SW 1271 (cell line): Measurements from ENCODE around the gene LRWD1.
"Not testable (repeated sequence)": the region's sequence is repeated elsewhere in the genome, so short reads cannot be mapped to it uniquely, and the experiment has no call there.

Source experiments
- DNase-seq, 2 experiments: peaks; one replicate each; lab custom pipeline; 2025; lab: John Stamatoyannopoulos, UW

Gene LRWD1

GRCh38 chr7:102468478-102469350 lies 3.9 kb downstream of the LRWD1 start:
- DNase-seq, result no peak

DNA sequence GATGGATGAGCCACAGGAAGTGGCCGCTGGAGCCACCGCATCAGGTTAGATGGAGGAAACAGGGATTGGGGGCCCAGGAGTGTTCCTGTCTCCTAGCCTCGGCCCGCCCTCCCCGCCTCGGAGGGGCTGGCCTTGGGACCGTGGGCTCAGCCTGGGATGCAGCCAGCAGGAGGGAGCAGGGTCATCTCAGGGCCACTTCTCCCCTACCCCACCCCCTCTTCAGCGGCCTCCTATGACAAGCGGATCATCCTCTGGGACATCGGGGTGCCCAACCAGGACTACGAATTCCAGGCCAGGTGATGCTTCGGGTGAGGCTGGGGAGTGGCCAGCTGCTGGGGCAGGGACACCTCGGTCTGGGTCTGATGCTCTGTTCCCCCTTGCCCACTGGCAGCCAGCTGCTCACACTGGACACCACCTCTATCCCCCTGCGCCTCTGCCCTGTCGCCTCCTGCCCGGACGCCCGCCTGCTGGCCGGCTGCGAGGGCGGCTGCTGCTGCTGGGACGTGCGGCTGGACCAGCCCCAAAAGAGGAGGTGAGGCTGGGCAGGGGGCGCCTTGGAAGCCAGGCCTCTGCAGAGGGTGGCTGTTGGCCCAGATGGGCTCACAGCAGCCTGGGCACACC lies 4.7 kb downstream of the LRWD1 start:
- DNase-seq, result no peak

- DNase-seq, result no peak
Observed at GRCh38 chr7:102469972-102470825, 5.4 kb downstream of the LRWD1 start.

DNA sequence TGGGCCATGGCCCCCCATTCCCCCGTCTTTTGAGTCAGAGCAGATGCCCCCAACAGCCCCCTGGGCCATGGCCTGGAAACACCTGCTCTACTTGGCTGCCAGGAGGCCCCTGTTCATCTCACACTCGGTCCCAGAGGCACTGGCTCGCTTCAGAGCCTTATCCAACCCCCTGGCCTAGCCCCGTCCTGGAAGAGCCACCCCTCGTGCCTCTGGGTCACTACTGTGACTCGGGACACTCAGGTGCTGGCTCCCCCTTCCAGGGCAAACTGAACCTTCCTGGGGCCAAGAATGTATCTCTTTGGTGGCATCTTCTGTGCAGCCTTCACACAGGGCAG lies 7.0 kb downstream of the LRWD1 start:
- DNase-seq, result no peak

DNA sequence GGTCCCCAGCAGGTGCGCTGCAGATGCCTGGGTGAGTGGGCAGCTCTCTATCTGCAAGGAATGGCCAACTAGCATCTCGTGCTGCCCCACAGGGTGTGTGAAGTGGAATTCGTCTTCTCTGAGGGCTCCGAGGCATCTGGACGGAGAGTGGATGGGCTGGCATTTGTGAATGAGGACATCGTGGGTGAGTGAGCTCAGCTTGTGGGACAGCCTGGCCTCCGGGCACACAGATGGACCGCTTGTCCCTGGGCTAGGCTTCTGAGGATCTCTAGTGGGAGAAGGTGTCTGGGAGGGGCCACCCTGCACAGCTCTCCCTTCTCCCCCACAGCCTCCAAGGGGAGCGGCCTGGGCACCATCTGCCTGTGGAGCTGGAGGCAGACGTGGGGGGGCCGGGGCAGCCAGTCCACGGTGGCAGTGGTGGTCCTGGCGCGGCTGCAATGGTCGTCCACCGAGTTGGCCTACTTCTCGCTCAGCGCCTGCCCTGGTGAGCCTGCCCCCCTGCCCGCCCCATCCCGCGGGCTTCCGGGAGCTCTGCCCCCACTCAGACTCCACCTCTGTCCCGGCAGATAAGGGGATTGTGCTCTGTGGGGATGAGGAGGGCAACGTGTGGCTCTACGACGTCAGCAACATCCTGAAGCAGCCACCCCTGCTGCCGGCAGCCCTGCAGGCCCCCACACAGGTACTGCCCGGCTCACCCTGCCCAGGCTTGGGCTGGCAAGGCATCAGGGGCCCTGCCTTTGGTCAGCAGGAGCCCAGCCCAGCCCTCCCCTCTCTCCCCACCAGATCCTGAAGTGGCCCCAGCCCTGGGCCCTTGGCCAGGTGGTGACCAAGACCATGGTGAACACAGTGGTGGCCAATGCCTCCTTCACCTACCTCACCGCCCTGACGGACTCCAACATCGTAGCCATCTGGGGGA lies 7.6 kb downstream of the LRWD1 start:
- DNase-seq, result no peak

DNA sequence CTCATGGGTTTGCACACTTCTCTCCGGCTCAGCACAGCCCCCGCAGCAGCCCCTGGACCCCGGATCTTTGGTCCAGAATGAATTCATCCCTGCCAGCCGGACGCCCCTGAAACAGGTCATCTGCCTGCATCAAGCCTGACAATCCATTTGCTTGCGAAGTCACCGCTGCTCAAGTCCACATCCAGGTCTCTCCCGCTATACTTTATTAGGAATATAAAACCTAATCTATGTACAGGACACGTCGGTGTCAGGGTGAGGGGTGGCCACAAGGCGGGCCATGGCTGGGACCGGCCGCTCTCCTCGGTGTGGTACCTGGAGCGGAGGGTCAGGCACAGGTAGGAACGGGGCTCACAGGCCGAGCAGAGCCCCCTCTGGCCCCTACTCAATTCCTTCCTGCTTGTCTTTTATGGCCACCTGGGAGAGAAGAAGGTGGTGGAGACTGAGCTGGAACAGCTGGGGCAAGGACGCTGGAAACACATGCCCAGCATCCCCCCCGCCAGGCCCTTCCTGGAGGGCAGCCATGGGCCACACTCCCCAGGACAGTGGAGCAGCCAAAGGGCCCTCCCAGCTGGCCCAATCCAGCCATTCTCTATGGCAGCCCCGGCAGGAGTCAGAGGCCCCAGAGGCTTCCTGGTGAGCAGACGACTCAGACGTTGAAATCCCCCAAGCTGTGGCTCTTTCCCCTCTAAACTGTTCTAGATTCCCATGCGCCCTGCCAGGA lies 8.6 kb downstream of the LRWD1 start:
- DNase-seq, result no peak

GRCh38 chr7:102474116-102474515 lies 9.3 kb downstream of the LRWD1 start:
- DNase-seq, result not testable (repeated sequence)

DNA sequence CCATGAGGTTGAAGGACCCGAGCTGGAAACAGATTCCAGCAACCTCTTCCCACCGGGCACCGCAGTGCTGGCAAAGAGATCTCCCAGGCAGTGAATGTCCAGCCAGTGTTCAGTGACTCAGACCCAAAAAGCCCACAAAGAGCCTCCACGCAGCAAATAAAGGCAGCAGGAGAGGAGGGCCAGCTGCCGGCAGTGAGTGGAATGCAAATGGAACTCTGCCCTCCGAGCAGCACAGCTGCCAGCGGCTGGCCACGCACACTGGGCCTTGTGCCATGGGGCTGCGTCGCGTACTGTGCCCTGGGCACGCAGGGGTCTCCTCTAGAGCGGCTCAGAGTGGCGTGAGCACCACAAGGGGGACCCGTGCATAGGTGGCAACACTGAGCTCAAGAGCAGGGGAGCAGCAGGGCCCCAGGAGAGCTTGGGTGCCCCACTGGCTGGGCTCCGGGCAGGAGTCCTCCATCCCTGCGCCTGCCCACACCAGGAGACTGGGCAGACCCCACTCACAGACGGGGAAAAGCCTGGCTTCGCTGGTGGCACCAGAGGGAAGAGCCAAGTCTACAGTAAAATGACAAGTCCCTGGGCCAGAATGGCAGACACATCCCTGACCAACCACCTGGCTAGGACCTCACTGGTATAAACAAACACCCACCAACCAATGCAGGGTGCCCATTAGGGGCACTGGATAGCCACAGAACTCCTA lies 10.1 kb downstream of the LRWD1 start:
- DNase-seq, result not testable (repeated sequence)

GRCh38 chr7:102478314-102479208 lies 13.8 kb downstream of the LRWD1 start, which contains the start of gene POLR2J:
POLR2J (minus strand) TSS chr7:102478922; CDS start chr7:102478860, 62 bp downstream.
- DNase-seq, result not testable (repeated sequence)

GRCh38 chr7:102479209-102479584 lies 14.4 kb downstream of the LRWD1 start:
- DNase-seq, result not testable (repeated sequence)

DNA sequence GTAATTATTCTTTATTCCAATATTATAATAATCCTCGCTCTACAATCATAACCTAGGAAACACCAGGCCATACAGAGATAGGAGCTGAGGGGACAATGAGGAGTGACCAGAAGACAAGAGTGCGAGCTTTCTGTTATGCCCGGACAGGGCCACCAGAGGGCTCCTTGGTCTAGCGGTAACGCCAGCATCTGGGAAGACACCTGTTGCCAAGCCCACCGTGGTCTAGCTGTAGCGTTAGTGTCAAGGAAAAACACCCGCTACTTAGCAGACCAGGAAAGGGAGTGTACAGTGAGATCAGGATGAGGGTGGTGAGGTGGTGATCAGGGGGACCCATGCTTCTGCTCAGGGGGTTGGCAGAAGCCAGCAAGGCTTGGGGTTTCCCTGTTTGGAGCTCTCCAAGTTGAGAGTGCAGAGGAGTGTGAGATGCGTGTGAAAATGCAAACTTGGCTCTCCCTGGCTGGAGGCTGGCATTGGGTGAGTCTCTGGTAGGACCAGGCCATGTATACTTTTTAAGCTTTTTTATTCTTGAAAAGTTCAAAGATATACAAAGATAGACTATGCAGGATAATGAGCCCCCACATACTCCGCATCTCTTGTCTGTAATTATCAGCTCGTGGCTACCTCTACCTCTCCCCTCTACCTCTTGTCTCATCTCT lies 15.3 kb downstream of the LRWD1 start:
- DNase-seq, result not testable (repeated sequence)

GRCh38 chr7:102481962-102482361 lies 17.2 kb downstream of the LRWD1 start:
- not testable (repeated sequence) for DNase-seq

GRCh38 chr7:102484317-102484716 lies 19.5 kb downstream of the LRWD1 start:
- not testable (repeated sequence) for DNase-seq

GRCh38 chr7:102490529-102491075 lies 25.8 kb downstream of the LRWD1 start:
- DNase-seq, result not testable (repeated sequence)

DNA sequence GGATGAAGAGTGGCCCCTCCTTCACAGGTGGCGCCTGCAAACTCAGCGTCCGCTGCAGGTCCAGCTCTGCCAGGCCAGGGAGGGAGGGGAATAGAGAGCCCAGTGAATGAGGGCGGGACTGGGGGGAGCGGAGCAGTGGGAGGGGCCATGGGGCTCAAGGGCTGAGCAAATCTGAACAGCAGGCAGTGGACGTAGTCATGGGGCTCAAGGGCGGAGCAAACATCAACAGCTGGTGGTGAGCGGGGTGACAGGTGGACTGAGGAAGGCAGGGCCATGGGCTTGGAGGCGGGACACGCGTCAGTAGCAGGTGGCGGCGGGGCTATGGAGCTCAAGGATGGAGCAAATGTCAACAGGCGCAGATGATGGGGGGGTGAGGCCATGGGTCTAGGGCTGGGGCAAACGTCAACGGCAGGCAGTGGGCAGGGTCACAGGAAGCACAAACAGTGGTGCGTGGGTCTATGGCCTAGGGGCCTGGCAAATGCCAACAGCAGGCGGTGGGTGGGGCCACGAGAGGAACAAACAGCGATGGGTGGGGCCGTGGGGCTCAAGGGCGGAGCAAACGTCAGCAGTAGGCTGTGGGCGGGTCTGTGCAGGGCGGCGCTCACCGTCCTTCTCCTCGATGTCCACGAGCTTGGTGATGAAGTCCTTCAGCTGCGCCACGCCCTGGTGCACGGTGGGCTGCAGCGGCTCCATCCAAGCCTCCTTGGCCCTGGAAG lies 28.6 kb downstream of the LRWD1 start:
- not testable (repeated sequence) for DNase-seq

- not testable (repeated sequence) for DNase-seq
Observed at GRCh38 chr7:102494026-102494425, 29.2 kb downstream of the LRWD1 start.

DNA sequence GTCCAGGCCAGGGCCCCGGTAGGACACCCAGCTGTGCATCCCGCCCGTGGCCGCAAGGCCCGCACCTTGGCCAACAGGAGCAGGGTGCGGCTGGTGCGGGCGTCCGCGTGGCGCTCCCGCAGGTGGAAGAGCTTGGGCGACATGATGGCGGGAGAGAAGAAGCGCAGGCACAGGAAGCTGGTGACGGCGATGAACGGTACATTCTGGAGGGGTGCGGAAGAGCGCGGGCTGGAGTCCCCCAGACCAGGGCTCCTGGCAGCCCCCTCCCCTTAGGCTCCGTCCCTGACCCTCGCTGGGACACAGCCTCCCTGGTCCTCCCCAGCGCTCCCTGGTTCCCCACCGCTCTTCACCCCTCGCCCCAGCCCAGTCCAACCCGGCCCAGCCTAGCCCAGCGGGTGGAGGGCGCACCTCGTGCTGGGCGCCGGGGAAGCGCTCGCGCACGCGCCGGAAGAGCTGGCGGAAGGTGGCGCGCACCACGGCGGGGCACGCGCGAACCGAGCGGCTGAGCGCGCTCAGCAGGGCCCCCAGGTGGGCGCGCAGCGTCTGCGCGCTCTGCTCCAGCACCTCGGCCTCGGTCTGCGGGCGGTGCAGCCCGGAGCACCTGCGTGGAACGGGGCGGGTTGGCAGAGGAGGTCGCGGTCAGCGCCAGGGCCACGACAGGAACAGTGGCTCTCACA lies 29.8 kb downstream of the LRWD1 start:
- not testable (repeated sequence) for DNase-seq
